Chondrocyte (in vitro differentiated cells): ENCODE results near the gene SYNPO2. TPM values are rescaled to one million over a fixed set of nuclear protein-coding genes. Genes with fewer than 3 reads are reported as not detected.

Source experiments
- DNase-seq: peaks from one replicate; pipeline ENCODE4 v3.0.0; 2021; ENCODE audit warnings: mixed read lengths, low spot score
- H3K27ac Mint-ChIP-seq: one replicate; pipeline ENCODE4 v1.8.0; 2021; ENCODE audit warnings: mild to moderate bottlenecking, moderate library complexity, mixed read lengths; ENCODE audit not compliant: unreplicated experiment
- H3K27me3 Mint-ChIP-seq: 2 replicates; pipeline ENCODE4 v1.8.0; 2021; ENCODE audit warnings: low read depth, mixed read lengths
- H3K36me3 Mint-ChIP-seq: 2 replicates; pipeline ENCODE4 v1.8.0; 2021; ENCODE audit warnings: low read depth, mixed read lengths
- H3K4me1 Mint-ChIP-seq: 2 replicates; pipeline ENCODE4 v1.8.0; 2021; ENCODE audit warnings: low read depth, mild to moderate bottlenecking, mixed read lengths
- H3K4me3 Mint-ChIP-seq: one replicate; pipeline ENCODE4 v1.8.0; 2021; ENCODE audit warnings: mild to moderate bottlenecking, moderate library complexity, mixed read lengths; ENCODE audit not compliant: unreplicated experiment
- H3K9me3 Mint-ChIP-seq: 2 replicates; pipeline ENCODE4 v1.8.0; 2021; ENCODE audit warnings: low read depth, mixed read lengths
- CTCF ChIP-seq: fragments of 200-600 bp; sonication (generic); IDR thresholded peaks from 2 replicates; pipeline ENCODE4 v1.5.0; 2021; ENCODE audit warnings: antibody characterized with exemption, mild to moderate bottlenecking, moderate library complexity
- total RNA-seq: library from RNA; stranded (reverse); gene quantifications from 3 replicates; pipeline ENCODE4 v1.2.1, GENCODE V29; 2021

SYNPO2 gene
- total RNA-seq, 1 donor from 2014 or later = 21.5 TPM

DNA sequence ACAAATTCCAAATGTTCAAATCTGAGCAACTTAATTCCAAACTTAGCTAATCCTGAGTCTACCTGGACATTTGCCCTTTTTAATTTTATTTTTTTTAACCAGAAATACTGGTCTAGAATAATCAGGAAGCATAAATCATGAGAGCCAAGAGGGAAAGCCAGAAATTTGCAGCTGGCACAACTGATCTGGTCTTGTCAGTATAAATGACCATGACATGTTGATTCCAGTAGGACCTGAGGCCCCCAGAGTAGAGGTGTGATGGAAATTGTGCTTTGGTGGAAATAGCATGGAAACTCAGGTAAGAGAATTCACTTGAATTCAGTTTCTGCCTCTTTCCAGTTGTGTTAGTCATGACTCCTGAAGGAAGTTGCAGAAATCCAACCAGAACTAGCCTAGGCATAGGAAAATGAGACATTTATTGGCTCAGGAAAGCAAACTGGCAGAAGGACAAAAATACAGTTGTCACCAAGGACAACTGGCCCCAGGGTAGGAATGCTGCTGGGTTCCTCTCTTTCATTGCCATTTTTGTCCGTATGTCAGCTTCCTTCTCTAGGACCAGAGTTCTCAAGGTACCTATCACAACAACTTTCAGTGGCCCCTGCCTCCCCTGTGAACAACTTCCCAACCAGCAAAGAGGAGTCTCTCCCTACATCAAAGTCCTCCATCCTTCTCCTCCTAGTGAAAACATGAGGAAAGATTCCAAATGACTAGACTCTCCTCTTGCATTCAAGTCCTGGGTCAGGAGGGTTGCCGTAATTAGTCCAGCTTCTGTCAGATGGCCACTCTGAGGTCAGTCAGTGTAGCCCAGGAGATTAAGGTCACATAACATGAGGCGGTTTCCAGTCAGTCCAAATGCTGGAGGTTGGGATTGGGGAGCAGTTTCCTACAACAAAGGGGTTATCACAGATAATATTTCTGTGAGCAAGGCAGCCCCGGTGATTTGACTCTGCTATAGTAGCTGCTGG is 217.7 kb downstream of the SYNPO2 start:
- Mint-ChIP-seq H3K4me1 (peaks cover 45% of the 10 kb centered on the region), H3K36me3 (no peaks in the 10 kb centered on the region), H3K4me3 (no peak overlapping the region), H3K27me3 (no peaks in the 10 kb centered on the region), H3K27ac (no peak overlapping the region), H3K9me3 (no peaks in the 10 kb centered on the region)
- no peak for TF ChIP-seq CTCF
- DNase-seq = no peak

GRCh38 chr4:119110121-119110520 is 221.5 kb downstream of the SYNPO2 start:
- H3K36me3 Mint-ChIP-seq = no peaks in the 10 kb centered on the region
- H3K27ac Mint-ChIP-seq = no peak overlapping the region
- H3K9me3 Mint-ChIP-seq = no peaks in the 10 kb centered on the region
- H3K4me3 Mint-ChIP-seq = no peak overlapping the region
- no peak for TF ChIP-seq CTCF
- H3K27me3 Mint-ChIP-seq = no peaks in the 10 kb centered on the region
- no peak for DNase-seq
- H3K4me1 Mint-ChIP-seq = peaks cover 21% of the 10 kb centered on the region

Other genes starting within 250 kb of the SYNPO2 start
- 29.3 to 43.5 TPM (median 32.1 TPM) in 3 replicates for gene METTL14, start 203.5 kb upstream of the SYNPO2 start, total RNA-seq
- gene SEC24D, start 52.7 kb upstream of the SYNPO2 start, total RNA-seq = 204 to 245 TPM (median 208 TPM) in 3 replicates
- 0.13 to 0.35 TPM in 2 of 3 replicates, not detected in the other for gene MYOZ2, start 247.0 kb downstream of the SYNPO2 start, total RNA-seq